GM12878 (cell line): Measurements from ENCODE around the gene CNTNAP2.

Source experiments
- IKZF1 ChIP-seq: fragments of 450-650 bp; conservative IDR thresholded peaks from 2 replicates; pipeline ENCODE4 v1.6.1; 2017; ENCODE audit warnings: antibody characterized with exemption, mild to moderate bottlenecking
- SIX5 ChIP-seq: IDR thresholded peaks from 2 replicates; pipeline ENCODE4 v1.6.1; 2011; ENCODE audit warnings: mild to moderate bottlenecking, low read depth, low read length, moderate library complexity; ENCODE audit not compliant: severe bottlenecking
- YY1 ChIP-seq: IDR thresholded peaks from 2 replicates; pipeline ENCODE4 v1.6.1; 2011; ENCODE audit warnings: low read depth, mild to moderate bottlenecking, low read length
- TF ChIP-seq, protein P1 (sequence below), 3 experiments: IDR thresholded peaks in 2 of 3; conservative IDR thresholded peaks in 1 of 3; 2 replicates each; pipeline ENCODE4 v1.5.1; 2011; ENCODE audit warnings: low read depth in 3 of 3, low read length in 3 of 3, mild to moderate bottlenecking in 3 of 3, control low read depth in 2 of 3, moderate library complexity in 2 of 3, inconsistent platforms in 1 of 3, mixed read lengths in 1 of 3; ENCODE audit not compliant: control insufficient read depth in 2 of 3, insufficient read depth in 1 of 3; ENCODE audit errors: extremely low read depth in 1 of 3

- TF ChIP-seq, protein P1, sequence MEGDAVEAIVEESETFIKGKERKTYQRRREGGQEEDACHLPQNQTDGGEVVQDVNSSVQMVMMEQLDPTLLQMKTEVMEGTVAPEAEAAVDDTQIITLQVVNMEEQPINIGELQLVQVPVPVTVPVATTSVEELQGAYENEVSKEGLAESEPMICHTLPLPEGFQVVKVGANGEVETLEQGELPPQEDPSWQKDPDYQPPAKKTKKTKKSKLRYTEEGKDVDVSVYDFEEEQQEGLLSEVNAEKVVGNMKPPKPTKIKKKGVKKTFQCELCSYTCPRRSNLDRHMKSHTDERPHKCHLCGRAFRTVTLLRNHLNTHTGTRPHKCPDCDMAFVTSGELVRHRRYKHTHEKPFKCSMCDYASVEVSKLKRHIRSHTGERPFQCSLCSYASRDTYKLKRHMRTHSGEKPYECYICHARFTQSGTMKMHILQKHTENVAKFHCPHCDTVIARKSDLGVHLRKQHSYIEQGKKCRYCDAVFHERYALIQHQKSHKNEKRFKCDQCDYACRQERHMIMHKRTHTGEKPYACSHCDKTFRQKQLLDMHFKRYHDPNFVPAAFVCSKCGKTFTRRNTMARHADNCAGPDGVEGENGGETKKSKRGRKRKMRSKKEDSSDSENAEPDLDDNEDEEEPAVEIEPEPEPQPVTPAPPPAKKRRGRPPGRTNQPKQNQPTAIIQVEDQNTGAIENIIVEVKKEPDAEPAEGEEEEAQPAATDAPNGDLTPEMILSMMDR (IDR thresholded peaks at IDR 0.05 in 2 of 3, conservative IDR thresholded peaks at IDR 0.05 in 1 of 3; ENCODE audit: control insufficient read depth in 2 of 3, extremely low read depth in 1 of 3, insufficient read depth in 1 of 3, low read depth in 3 of 3, low read length in 3 of 3), result no peak
- TF ChIP-seq SIX5 (no peak), IKZF1 (no peak), YY1 (no peak)
Measured at GRCh38 chr7:146136357-146136875, 19.8 kb downstream of the CNTNAP2 start.
